Epithelial cell of proximal tubule (primary cell): ENCODE data around the gene B3GALNT1. TPM values are rescaled to one million over a fixed set of nuclear protein-coding genes. Genes with fewer than 3 reads are reported as not detected.

Experiments
- DNase-seq: peaks from one replicate; pipeline ENCODE4 v3.0.0-alpha.2; 2011; ENCODE audit warnings: low read depth
- H3K4me3 ChIP-seq: 2 replicates; pipeline ENCODE4 v1.5.1; 2011; ENCODE audit warnings: low read depth, mild to moderate bottlenecking, low read length
- total RNA-seq: library from RNA; depleted of rRNA; stranded (reverse); fragments of >200 nt; gene quantifications from 2 replicates; pipeline ENCODE4 v1.2.3, GENCODE V29; 2015
- TF ChIP-seq, protein P1 (sequence below): conservative IDR thresholded peaks from 2 replicates; pipeline ENCODE4 v1.5.1; 2012; ENCODE audit warnings: low read depth, mild to moderate bottlenecking, low read length

The B3GALNT1 gene
- total RNA-seq, 1 donor from 2014 or later, result 17.1 TPM

DNA sequence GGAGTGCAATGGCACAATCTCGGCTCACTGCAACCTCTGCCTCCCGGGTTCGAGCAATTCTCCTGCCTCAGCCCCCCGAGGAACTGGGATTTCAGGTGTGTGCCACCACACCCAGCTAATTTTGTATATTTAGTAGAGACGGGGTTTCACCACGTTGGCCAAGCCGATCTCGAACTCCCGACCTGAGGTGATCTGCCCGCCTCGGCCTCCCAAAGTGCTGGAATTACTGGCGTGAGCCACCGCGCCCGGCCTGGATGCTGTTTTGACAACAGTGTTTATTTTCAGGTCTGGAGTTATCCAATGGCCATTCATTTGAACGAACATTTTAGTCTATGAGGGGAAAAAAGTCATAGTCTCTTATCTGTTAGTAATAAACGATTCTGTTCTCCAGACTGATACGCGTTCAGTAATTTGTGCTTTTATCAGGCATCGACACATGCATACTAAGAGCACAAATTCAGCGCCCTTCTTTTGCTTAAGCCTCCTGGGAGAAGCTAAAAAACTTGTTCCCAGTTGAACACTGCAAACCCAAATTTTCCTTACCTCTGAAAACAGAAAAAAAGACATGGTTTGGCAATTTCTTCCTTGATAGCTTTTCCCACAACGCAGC, 1.3 kb downstream of the B3GALNT1 start:
- TF ChIP-seq, protein P1, sequence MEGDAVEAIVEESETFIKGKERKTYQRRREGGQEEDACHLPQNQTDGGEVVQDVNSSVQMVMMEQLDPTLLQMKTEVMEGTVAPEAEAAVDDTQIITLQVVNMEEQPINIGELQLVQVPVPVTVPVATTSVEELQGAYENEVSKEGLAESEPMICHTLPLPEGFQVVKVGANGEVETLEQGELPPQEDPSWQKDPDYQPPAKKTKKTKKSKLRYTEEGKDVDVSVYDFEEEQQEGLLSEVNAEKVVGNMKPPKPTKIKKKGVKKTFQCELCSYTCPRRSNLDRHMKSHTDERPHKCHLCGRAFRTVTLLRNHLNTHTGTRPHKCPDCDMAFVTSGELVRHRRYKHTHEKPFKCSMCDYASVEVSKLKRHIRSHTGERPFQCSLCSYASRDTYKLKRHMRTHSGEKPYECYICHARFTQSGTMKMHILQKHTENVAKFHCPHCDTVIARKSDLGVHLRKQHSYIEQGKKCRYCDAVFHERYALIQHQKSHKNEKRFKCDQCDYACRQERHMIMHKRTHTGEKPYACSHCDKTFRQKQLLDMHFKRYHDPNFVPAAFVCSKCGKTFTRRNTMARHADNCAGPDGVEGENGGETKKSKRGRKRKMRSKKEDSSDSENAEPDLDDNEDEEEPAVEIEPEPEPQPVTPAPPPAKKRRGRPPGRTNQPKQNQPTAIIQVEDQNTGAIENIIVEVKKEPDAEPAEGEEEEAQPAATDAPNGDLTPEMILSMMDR, result no peak
- H3K4me3 ChIP-seq, result peak overlapping the region; percentile 76

DNA sequence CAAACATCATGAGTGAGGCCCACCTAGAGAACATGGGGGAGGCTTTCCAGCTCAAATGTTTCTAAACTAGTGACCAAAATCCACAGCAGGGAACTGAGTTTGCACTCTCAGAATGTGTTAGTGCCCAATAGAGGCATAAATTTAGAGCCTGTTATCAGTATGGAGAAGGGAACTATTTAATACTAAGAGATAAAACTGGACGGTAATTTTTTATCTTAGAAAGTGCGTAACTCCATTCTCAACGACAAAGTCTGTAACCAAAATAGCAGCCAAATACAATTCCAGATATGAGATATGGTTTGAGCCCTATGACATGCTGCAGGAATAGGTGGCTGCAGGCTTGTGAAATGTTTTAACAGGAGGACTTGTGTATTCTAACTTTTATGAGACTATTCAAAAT, 3.5 kb downstream of the B3GALNT1 start:
- H3K4me3 ChIP-seq, result no peak overlapping the region
- no peak for DNase-seq
- TF ChIP-seq, protein P1, result no peak

More for the DNA sequence above, 1.3 kb downstream of the B3GALNT1 start:
- no peak for DNase-seq

DNA sequence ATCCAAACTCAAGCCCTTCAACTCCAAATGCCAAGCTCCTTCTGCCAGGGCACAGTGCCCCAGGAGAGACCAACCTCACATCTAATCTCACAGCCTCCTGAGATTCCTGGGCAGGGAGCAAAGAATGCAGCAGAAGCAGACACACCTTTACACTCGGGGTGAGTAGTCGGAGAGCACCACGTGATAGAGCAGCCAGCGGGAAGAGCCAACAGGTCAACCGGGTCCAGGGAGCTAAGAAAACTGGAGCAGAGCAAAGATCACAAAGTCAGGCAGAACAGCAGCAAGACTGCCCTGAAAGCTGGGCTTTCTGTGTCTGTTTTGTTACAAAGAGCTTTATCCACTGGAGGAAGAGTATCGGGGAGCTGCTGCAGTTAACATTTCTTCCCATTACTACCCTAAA, 4.2 kb downstream of the B3GALNT1 start:
- TF ChIP-seq, protein P1, result no peak
- no peak overlapping the region for H3K4me3 ChIP-seq
- no peak for DNase-seq

- no peak for DNase-seq
- TF ChIP-seq, protein P1, result peak; percentile 69
- no peak overlapping the region for H3K4me3 ChIP-seq
These were observed 8.3 kb downstream of the B3GALNT1 start for GRCh38 chr3:161096771-161097367.

DNA sequence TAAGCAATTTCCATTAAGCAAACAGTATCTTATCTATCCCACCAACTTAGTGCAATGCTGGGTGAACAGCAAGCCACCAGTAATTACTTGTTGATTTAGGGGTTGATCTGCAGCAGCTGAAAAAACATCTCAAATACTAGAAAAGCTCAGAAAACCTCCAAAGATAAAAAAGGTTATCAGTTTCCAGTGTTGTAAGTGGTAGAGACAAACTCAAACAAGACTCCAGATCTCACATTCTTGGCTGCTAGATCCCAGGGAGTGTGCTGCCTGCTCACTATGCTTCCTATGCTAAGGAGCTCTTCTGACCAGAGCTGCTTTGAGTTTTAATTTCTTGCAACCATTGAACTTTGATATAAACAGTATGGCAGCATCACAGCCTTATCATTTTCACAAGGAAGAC, 11.3 kb downstream of the B3GALNT1 start:
- no peak overlapping the region for H3K4me3 ChIP-seq
- TF ChIP-seq, protein P1, result no peak
- DNase-seq, result no peak

GRCh38 chr3:161084277-161084676, 20.9 kb downstream of the B3GALNT1 start:
- DNase-seq, result no peak
- no peak overlapping the region for H3K4me3 ChIP-seq
- TF ChIP-seq, protein P1, result no peak

- TF ChIP-seq, protein P1, result no peak
- H3K4me3 ChIP-seq, result no peak overlapping the region
- DNase-seq, result no peak
These were observed 22.0 kb downstream of the B3GALNT1 start for GRCh38 chr3:161083131-161083530.
